EH (cell line): ENCODE data around the gene LTO1.
"Not testable (repeated sequence)": the region's sequence is repeated elsewhere in the genome, so short reads cannot be mapped to it uniquely, and the experiment has no call there.

ENCODE experiments used
- DNase-seq: peaks from one replicate; pipeline ENCODE4 v3.0.0-alpha.2; 2015; ENCODE audit warnings: low read depth

Gene LTO1

DNA sequence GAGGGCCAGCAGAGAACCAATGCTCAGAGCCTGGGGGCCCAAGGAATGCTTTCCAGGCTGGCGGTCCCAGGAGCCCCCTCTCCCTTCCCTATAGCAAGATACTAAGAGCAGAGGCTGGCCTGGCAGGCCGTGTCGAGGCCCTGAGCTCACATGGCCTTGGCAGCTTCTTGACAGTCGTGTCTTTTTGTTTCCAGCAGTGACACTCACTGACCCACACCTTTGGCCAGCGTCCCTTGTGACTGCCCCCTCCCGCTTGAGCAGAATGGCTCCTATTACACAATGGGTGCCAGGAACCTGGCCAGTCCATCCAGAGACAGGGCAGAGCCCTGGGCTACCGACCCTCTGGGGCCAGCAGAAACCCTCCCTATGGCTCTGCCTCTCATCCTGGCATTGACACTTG is 40.6 kb downstream of the LTO1 start:
- no peak for DNase-seq

DNA sequence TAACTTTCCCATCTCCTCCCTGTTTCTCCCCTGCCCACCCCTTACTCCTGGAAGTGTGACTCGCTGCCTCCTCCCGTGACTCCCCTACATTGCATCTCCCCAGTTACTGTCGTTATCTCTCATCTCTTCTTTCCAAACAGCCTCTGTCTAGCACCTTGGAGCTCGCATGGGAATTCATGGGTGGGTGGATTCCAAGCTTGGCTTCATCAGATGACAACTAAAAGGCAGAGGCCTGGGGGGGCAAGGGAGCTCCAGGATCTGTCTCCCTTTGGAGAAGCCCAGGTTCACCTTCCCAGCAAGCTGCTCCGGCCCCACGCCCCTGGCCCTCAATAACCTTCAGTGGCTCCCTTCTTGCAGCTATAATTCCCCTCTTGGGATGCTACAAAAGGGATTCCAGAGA is 41.1 kb downstream of the LTO1 start:
- DNase-seq: no peak

DNA sequence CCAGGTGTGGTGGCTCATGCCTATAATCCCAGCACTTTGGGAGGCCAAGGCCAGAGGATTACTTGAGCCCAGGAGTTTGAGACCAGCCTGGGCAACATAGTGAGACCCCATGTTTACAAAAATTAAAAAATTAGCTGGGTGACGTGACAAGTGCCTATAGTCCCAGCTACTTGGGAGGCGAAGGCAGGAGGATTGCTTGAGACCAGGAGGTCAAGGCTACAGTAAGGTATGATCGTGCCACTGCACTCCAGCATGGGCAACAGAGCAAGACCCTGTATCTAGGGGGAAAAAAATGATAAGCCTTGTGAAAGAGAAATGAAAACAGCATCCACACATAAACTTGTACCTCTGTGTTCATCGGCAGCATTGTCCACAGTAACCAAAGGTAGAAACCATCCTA is 42.3 kb downstream of the LTO1 start:
- no peak for DNase-seq

DNA sequence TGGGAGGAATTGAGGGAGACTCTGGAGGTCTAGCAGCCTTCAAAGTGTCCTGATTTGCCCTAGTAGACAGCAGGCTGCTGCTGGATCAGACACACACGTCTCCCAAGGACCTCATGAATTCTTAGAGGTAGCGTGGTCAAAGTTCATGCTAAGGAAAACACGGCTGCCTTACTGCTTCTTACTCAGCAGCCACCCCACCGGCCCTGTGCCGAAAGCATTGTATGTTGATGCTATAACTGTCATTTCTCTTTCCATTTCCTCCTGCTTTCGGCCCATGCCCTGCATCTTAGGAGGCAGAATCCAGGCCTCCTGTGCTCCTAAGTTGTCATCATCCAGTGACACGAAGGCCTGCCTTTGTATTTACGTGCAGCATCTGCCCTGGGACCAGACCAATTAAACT is 44.7 kb downstream of the LTO1 start:
- no peak for DNase-seq

DNA sequence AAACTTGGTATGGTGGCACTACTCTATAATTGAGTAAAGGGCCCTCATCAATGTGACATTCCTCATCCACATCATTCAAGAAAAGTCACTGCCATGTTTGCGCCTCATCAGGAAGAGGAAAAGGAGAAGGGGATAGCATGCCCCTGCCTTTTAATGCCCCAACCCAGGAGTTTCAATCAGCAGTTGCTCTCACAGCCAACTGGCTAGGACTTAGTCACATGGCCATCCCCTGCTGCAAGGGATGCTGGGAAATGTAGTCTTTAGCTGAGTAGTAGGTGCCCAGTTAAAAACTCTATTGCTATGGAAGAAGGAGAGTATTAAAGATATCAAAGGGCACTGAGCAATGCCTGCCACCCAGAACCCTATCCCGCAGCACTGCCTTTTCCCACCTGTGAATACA is 45.1 kb downstream of the LTO1 start:
- DNase-seq: no peak

DNA sequence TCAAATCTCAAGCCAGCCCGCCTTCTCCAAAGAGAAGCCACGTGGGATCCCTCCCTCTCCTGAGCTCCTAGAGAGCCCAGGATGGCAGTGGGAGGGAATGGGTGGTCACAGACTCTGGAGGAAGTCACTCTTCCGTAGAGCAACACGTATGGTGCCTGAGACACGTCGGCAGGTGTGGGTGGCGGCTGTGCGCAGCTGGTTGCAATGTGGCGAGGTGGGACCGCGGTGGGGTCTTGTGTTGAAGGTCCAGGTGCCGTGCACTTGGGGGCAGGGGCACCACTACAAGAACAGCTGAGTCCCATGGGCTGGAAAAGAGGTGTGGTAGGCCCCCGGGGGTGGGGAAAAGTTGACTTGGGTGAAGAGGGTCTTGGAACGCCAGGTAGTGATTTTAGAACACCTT is 47.6 kb downstream of the LTO1 start:
- no peak for DNase-seq

DNA sequence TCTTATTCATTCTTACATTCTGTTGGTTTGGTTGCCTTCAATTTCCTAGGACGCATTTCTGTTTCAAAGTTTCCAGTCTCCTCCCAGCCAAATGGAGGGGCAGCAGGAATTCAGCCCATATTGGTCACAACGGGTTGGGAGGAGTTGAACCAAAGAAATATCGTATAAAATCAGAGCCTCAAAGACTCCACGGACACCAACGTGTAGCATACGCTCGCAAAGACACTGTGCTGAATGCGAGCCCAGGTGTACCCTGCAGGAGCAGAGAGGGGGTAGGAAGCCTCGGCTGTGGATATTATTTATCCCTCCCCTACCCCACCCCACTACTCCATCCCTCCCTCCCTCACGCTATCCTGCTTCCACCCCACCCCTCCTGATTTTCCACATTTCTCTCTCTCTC is 49.7 kb downstream of the LTO1 start:
- DNase-seq: no peak

DNA sequence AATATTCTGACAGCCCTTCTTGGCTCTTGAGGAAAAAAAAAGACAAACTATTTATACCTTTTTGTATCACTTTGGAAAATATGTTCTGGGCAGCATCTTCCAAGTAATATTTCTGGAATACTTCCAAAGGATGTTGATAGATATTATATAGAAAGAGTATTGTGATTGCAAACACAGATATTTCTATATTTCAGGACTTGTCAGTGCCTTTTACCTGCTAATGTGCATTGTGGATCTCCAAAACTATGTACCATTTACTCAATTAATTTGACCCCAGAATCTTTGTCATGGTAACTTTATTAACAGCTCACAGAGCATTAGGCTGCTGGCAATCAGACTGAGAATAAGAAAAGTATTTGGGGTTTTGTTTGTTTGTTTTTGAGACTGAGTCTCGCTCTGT is 50.9 kb downstream of the LTO1 start:
- no peak for DNase-seq

DNA sequence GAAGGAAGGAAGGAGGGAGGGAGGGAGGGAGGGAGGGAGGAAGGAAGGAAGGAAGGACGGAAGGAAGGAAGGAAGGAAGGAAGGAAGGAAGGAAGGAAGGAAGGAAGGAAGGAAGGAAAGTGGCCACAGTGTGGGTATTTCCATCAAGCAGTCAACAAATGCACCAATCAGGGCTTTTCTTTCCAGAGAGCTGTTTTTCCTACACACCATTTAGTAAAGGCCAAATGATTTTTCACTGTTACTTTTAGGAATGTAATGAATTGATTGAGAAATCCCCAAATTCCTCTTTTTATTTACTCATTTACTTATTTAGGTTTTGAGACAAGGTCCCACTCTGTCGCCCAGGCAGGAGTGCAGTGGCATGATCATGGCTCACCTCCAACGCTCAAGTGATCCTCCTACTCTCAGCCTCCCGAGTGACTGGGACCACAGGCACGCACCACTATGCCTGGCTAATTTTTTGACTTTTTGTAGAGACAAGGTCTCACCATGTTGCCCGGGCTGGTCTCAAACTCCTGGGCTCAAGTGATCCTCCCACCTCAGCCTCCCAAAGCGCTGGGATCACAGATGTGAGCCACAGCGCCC is 53.0 kb downstream of the LTO1 start:
- not testable (repeated sequence) for DNase-seq

DNA sequence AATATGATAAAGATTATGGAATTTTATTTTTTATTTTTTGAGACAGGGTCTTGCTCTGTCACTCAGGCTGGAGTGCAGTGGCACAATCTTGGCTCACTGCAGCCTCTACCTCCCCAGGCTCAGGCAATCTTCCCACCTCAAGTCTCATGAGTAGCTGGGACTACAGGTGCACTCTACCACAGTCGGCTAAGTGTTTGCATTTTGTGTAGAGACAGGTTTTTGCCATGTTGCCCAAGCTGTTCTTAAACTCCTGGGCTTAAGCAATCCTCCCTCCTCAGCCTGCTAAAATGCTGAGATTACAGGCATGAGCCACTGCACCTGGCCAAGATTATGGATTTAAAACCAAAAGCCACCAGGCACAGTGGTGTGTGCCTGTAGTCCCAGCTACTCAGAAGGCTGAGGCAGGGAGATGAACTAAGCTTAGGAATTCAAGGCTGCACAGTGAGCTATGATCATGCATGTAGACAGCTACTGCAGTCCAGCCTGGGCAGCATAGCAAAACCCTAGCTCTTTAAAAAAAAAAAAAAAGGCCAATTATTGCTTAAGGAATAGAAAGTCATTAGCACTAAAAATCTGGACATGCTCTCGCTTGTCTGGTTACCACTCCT is 54.4 kb downstream of the LTO1 start:
- DNase-seq: no peak

DNA sequence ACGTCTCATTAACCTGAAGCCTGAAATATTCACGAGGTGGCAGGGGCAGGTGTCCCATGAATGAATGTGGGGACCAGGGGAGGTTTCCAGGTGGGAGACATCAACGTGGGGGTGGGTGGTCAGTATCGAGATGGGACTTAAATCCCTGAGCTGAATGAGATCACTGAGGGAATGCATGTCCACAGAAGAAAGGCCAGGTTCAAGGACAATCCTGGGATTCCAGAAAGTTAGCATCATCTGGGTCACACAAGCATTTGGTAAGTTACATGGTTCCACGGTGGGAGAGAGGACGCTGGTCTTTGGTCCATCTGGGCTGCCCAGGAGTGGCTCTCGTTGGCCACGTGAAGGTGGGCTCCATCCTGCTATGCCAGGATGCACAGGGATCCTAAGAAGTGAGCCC is 56.9 kb downstream of the LTO1 start:
- no peak for DNase-seq

DNA sequence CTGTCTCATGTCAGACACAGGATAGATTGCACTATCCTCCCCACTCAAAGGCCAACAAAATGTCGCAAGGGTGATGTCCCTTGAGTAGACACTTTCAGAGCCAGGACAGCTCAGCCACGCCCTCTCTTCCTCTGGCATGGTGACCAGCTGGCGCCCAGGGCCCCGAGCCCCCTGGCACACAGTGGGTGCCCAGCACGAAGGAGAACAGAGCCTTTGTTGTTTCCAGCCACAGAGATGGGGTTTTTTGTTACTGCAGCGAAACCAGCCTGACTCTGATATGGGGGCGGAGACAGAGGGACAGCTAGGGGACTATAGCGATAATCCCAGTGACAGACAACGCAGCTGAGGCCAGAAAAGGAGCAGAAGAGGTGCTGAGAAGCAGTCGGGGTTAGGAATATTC is 57.5 kb downstream of the LTO1 start:
- no peak for DNase-seq

DNA sequence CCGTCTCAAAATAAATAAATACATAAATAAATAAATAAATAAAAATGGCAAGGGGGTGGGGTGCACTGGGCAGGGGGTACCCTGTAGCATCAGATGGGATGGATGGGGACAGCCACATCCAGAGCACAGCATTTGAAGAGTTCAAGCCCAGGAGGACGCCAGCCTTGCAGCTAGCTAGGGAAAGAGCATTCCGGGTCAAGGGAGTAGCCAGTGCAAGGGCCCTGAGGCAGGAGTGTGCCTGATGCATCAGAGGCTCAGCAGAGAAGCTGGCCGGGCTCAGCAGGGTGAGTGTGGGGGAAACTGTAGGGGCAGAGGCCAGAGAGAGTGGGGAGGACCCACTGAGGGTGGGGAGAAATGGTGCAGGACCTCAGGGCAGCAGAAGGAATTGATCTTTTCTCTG is 57.9 kb downstream of the LTO1 start:
- no peak for DNase-seq
